ENCODE measurements around the gene KRTAP19-1.

KRTAP19-1 gene

GRCh38 chr21:30430170-30430655, 50.0 kb downstream of the KRTAP19-1 start, which contains the start of gene KRTAP13-4:
TSS of gene KRTAP13-4 (plus strand) at chr21:30430220. CDS start at chr21:30430276, 56 bp downstream.
- DNase-seq (ENCODE audit: low read depth in 2 of 2): no peak
